ENCODE measurements around the gene PTPRN2.

Gene PTPRN2

DNA sequence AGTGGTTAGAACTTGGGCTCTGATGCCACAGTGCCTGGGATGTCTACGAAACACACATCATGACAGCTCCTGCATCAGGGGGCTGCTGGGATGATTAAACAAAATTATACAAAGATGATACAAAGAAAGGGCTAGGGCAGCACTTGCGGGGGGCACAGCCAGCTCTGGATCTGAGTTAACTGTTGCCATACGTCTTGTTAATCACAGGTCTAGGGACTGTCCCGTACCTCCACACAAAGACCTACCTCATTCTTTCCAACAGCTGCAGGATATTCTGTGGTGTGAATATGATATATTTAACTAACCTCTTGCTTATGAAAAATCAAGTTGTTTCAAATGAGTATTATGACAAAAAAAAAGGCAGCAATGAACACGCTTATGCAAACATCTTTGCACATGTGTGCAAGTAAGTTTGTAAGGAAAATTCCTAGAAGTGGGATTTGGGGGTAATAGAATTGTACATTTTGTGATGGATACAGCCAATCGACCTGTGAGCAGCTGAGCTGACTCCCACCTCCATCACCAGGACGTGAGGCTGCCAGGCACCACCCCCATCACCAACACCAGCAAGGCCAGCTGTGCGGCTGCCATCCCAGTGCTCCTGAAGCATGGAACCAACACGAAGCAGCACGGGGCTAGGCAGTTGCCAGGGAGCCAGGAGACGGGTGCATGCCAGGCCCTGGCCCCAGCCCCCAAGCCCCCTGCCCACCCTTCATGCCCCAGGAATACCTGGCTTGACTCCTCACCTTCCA lies 23.5 kb downstream of the PTPRN2 start:
- H3K27me3 Mint-ChIP-seq: peaks cover 39 to 78% of the 10 kb centered on the region in 2 donors
- DNase-seq: no peak
- H3K4me1 Mint-ChIP-seq (ENCODE audit: low read depth in 2 of 2): no peaks in the 10 kb centered on the region
- H3K27ac Mint-ChIP-seq: no peak overlapping the region
- no peaks in the 10 kb centered on the region for H3K36me3 Mint-ChIP-seq (ENCODE audit: insufficient read depth)
- H3K4me3 Mint-ChIP-seq: no peak overlapping the region
- ATAC-seq (replicated peaks): no peak
- no peaks in the 10 kb centered on the region for H3K9me3 Mint-ChIP-seq

DNA sequence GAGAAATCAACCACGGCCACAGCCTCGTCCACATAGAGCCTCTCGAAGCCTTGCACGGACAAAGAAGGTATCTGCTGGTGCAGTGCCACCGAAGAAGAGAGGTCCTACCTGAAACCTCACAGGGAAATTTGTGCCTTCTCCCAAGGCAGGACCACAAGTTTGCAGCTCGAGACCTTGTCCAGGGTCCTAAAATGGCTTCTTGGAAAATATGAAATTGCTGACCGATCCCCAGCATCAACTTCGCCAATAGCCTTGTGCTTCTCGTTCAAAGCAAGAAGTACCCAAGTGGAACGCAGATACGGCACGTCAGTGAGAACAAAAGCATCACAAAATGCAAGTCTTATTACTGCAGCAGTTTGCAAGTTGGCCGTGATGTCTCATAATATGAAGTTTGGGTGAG lies 24.6 kb downstream of the PTPRN2 start:
- H3K4me3 Mint-ChIP-seq: no peak overlapping the region
- no peak overlapping the region for H3K27ac Mint-ChIP-seq
- DNase-seq (no peak), ATAC-seq (replicated peaks) (no peak)
- H3K4me1 Mint-ChIP-seq (ENCODE audit: low read depth in 2 of 2): no peaks in the 10 kb centered on the region
- peaks cover 38 to 74% of the 10 kb centered on the region in 2 donors for H3K27me3 Mint-ChIP-seq
- no peaks in the 10 kb centered on the region for H3K9me3 Mint-ChIP-seq
- H3K36me3 Mint-ChIP-seq (ENCODE audit: insufficient read depth): no peaks in the 10 kb centered on the region

DNA sequence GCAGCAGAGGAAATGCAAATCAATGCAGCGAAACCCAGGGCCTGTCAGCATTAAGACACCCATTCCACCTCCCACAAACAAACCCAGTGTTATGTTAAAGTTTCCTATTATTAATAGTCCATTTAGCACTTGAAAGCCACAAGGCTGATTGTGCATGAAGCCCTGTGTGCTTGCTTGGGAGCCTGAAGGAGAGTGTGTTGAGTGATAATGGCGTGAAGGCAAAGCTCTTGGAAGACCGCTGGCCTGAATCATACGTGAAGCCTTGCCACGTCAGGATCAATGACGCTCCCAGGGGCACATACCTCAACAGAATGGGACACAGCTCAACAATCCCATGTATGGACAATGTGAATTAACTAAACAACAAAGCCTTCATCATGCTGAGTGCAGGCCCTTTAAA lies 25.1 kb downstream of the PTPRN2 start:
- Mint-ChIP-seq H3K9me3 (no peaks in the 10 kb centered on the region), H3K27me3 (peaks cover 33 to 70% of the 10 kb centered on the region in 2 donors), H3K27ac (no peak overlapping the region), H3K36me3 (ENCODE audit: insufficient read depth) (no peaks in the 10 kb centered on the region), H3K4me3 (no peak overlapping the region), H3K4me1 (ENCODE audit: low read depth in 2 of 2) (no peaks in the 10 kb centered on the region)
- ATAC-seq (replicated peaks) (no peak), DNase-seq (no peak)

DNA sequence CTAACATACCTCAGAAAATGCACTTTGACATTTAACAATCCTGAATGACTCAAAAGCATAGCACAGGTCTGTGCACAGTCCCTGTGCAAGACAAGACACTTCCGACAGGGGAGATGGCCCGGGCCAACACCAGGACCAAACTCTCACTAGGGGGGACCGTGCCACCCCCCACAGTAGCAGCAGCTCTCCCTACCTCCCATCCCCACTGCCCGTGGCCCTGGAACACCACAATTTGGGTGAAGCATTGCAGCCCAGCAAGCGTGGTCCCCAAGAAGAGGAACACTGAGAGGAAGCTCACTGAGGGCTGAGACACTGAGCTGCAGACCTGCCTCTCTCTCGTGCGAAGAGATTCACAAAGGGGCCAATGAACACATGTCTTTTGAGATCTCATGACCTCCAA lies 26.0 kb downstream of the PTPRN2 start:
- no peak overlapping the region for H3K27ac Mint-ChIP-seq
- no peaks in the 10 kb centered on the region for H3K4me1 Mint-ChIP-seq (ENCODE audit: low read depth in 2 of 2)
- H3K4me3 Mint-ChIP-seq: no peak overlapping the region
- H3K27me3 Mint-ChIP-seq: peaks cover 27 to 63% of the 10 kb centered on the region in 2 donors
- no peaks in the 10 kb centered on the region for H3K36me3 Mint-ChIP-seq (ENCODE audit: insufficient read depth)
- ATAC-seq (replicated peaks) (no peak), DNase-seq (no peak)
- no peaks in the 10 kb centered on the region for H3K9me3 Mint-ChIP-seq

DNA sequence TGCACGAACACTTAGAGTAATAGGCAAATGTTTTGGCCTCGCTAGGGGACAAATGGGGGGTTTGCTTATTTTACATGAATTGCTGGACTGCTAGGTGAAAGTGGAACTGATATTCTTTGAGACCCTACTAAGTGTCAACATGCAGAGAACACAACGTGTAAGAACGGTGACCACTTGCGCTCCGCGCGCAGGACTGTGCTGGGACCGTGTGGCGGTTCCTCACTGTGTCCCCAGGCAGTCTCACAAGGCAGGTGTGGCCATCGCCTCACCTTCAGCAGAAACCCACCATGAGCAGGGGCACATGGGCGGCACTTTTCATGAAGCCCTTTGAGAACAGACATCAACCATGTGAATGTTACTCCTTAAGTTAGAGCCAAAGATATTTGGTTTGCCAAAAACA lies 27.2 kb downstream of the PTPRN2 start:
- Mint-ChIP-seq H3K4me3 (no peak overlapping the region), H3K27me3 (peaks cover 35 to 60% of the 10 kb centered on the region in 2 donors), H3K9me3 (no peaks in the 10 kb centered on the region), H3K4me1 (ENCODE audit: low read depth in 2 of 2) (no peaks in the 10 kb centered on the region), H3K36me3 (ENCODE audit: insufficient read depth) (no peaks in the 10 kb centered on the region), H3K27ac (no peak overlapping the region)
- ATAC-seq (replicated peaks): no peak
- DNase-seq: no peak

DNA sequence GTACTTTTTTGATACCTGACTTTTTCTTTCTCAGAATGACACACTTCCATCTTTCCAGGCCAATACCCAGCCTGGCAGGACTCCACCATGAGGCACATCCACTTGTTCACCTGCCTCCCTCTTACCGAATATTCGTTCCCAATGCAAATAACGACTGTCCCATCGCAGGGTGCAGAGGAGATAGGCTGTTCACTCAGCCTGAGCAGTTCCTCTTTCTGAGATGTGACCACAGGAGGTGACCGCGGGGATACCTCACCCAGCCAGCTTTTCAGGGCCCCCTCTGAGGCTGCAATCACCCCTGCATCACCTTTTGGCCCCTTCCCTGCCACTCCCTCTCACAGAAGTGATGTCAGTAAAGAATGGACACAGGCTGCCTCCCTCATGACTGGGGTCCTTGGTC lies 28.3 kb downstream of the PTPRN2 start:
- no peak for ATAC-seq (replicated peaks)
- Mint-ChIP-seq H3K27me3 (peaks cover 43 to 60% of the 10 kb centered on the region in 2 donors), H3K4me1 (ENCODE audit: low read depth in 2 of 2) (no peaks in the 10 kb centered on the region), H3K4me3 (no peak overlapping the region), H3K9me3 (no peaks in the 10 kb centered on the region), H3K36me3 (ENCODE audit: insufficient read depth) (no peaks in the 10 kb centered on the region), H3K27ac (no peak overlapping the region)
- no peak for DNase-seq

DNA sequence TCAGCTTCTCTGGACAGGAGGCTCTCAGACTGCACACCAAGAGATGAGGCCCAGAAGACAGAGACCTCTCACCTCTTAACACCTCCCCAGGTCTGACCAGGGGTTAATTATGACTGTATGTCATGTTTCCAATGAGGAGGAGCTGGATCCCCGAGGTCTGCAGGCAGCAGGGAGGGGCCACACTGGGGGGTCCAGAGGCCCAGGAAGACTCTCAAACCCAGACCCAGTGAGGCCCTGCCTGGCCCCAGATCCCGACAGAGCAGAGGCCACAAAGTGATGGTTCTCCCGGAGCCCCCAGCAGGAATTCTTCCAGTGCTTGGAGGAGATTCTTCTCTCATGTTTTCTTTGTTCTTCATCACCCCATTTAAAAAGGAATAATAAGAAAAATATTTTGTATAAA lies 28.8 kb downstream of the PTPRN2 start:
- Mint-ChIP-seq H3K36me3 (ENCODE audit: insufficient read depth) (no peaks in the 10 kb centered on the region), H3K27me3 (peaks cover 43 to 60% of the 10 kb centered on the region in 2 donors), H3K4me3 (no peak overlapping the region), H3K4me1 (ENCODE audit: low read depth in 2 of 2) (no peaks in the 10 kb centered on the region), H3K9me3 (no peaks in the 10 kb centered on the region), H3K27ac (no peak overlapping the region)
- no peak for DNase-seq
- ATAC-seq (replicated peaks): no peak

DNA sequence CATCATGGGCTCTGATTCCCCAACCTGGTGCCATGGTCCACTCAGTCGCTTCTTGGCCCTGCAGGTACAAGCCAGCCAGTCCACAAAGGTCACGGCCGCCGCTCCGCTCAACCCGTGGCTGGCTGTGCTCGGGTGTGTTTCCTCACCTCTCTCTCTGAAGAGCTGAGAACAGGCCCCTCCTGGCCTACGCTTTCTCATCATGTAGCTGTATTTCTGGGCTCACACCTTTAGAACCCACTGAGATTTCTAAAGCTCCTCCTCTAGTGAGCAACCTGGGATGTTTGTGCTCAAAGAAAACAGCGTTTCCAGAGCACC lies 30.2 kb downstream of the PTPRN2 start:
- Mint-ChIP-seq H3K4me1 (ENCODE audit: low read depth in 2 of 2) (no peaks in the 10 kb centered on the region), H3K9me3 (no peaks in the 10 kb centered on the region), H3K27me3 (peaks cover 35 to 57% of the 10 kb centered on the region in 2 donors), H3K36me3 (ENCODE audit: insufficient read depth) (peaks cover 3% of the 10 kb centered on the region), H3K4me3 (no peak overlapping the region), H3K27ac (no peak overlapping the region)
- ATAC-seq (replicated peaks) (no peak), DNase-seq (no peak)

DNA sequence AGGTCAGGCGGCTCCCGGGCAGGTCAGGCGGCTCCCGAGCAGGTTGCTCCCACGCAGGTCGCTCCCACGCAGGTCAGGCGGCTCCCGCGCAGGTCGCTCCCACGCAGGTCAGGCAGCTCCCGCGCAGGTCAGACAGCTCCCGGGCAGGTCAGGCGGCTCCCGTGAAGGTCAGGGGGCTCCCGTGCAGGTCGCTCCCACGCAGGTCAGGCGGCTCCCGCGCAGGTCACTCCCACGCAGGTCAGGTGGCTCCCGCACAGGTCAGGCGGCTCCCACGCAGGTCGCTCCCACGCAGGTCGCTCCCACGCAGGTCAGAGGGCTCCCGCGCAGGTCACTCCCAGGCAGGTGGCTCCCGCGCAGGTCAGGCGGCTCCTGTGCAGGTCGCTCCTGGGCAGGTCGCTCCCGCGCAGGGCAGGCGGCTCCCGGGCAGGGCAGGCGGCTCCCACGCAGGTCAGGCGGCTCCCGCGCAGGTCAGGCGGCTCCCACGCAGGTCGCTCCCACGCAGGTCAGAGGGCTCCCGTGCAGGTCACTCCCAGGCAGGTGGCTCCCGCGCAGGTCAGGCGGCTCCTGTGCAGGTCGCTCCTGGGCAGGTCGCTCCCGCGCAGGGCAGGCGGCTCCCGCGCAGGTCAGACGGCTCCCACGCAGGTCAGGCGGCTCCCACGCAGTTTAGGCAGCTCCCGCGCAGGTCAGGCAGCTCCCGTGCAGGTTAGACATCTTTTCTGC lies 30.7 kb downstream of the PTPRN2 start:
- Mint-ChIP-seq H3K4me3 (no peak overlapping the region), H3K27me3 (peaks cover 35 to 52% of the 10 kb centered on the region in 2 donors), H3K36me3 (ENCODE audit: insufficient read depth) (peaks cover 3% of the 10 kb centered on the region), H3K9me3 (no peaks in the 10 kb centered on the region), H3K4me1 (ENCODE audit: low read depth in 2 of 2) (no peaks in the 10 kb centered on the region), H3K27ac (no peak overlapping the region)
- ATAC-seq (replicated peaks) (no peak), DNase-seq (no peak)

DNA sequence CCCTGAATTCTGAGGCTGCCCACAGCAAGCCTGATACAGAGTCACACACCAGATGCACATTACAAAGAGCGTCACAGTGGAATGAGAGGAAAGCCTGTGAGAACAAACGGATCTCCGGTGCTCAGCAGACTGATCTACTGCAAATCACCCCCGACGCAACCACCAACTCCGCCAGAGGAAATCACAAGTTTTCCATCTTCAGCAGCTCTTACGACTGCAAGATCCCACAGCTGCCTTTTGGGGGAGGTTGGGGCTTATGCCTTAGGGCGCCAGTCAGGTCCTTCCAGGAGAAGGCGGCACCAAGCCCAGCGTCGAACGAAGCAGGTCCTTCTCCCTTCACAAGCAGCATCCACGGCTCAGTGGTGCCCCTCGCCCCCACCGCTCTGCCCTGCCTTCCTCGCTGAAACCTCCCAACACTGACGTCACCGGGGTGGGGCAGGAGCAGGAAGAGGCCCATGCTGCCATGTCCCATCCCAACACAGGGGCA lies 32.5 kb downstream of the PTPRN2 start:
- no peak for ATAC-seq (replicated peaks)
- Mint-ChIP-seq H3K9me3 (no peaks in the 10 kb centered on the region), H3K27me3 (peaks cover 26 to 48% of the 10 kb centered on the region in 2 donors), H3K4me3 (no peak overlapping the region), H3K36me3 (ENCODE audit: insufficient read depth) (peaks cover 3% of the 10 kb centered on the region), H3K4me1 (ENCODE audit: low read depth in 2 of 2) (no peaks in the 10 kb centered on the region), H3K27ac (no peak overlapping the region)
- no peak for DNase-seq

DNA sequence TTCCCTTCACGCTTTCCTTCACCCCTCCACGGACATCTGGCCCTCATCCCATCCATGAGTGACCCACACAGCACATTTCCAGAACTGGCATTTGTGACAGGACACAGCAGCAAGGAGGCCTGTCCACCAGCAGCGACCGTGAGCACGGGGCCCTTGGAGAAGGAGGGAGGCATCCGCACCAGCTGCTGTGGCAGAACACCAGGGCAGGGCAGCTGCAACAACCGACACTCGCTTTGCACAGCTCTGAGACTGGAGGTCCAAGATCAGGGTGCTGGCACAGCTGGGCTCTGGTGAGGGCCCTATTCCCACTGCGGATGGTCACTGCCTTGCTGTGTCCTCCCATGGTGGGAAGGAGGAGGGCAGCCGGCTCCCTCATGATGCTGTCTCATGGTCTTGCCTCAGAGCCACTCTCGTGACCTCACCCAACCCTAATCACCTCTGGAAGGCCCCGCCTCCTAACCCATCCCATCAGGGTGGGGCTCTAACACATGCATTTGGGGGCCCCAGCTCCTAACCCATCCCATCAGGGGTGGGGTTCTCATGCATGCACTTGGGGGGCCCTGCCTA lies 36.7 kb downstream of the PTPRN2 start:
- no peak for ATAC-seq (replicated peaks)
- peaks cover 3% of the 10 kb centered on the region for H3K36me3 Mint-ChIP-seq (ENCODE audit: insufficient read depth)
- H3K4me1 Mint-ChIP-seq (ENCODE audit: low read depth in 2 of 2): no peaks in the 10 kb centered on the region
- H3K9me3 Mint-ChIP-seq: no peaks in the 10 kb centered on the region
- no peak overlapping the region for H3K27ac Mint-ChIP-seq
- no peak overlapping the region for H3K4me3 Mint-ChIP-seq
- no peak for DNase-seq
- H3K27me3 Mint-ChIP-seq: peaks cover 21 to 62% of the 10 kb centered on the region in 2 donors

DNA sequence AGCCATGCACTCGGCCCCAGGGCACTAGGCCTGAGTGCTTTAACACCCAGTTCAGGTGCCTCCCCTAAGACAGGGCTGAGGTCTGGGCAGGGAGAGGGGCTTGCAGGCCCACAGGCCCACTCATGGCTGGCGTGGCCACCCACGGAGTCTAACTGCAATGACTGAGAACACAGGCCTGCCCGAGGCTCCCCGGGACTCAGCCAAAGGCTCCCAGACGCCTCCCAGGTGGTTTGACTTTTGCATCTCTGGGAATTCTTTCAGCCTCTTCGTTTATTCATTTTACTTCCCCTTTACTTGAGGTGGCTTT lies 37.3 kb downstream of the PTPRN2 start:
- DNase-seq: no peak
- Mint-ChIP-seq H3K27me3 (peaks cover 16 to 58% of the 10 kb centered on the region in 2 donors), H3K36me3 (ENCODE audit: insufficient read depth) (peaks cover 3% of the 10 kb centered on the region), H3K4me1 (ENCODE audit: low read depth in 2 of 2) (no peaks in the 10 kb centered on the region), H3K4me3 (no peak overlapping the region), H3K9me3 (no peaks in the 10 kb centered on the region), H3K27ac (no peak overlapping the region)
- no peak for ATAC-seq (replicated peaks)

DNA sequence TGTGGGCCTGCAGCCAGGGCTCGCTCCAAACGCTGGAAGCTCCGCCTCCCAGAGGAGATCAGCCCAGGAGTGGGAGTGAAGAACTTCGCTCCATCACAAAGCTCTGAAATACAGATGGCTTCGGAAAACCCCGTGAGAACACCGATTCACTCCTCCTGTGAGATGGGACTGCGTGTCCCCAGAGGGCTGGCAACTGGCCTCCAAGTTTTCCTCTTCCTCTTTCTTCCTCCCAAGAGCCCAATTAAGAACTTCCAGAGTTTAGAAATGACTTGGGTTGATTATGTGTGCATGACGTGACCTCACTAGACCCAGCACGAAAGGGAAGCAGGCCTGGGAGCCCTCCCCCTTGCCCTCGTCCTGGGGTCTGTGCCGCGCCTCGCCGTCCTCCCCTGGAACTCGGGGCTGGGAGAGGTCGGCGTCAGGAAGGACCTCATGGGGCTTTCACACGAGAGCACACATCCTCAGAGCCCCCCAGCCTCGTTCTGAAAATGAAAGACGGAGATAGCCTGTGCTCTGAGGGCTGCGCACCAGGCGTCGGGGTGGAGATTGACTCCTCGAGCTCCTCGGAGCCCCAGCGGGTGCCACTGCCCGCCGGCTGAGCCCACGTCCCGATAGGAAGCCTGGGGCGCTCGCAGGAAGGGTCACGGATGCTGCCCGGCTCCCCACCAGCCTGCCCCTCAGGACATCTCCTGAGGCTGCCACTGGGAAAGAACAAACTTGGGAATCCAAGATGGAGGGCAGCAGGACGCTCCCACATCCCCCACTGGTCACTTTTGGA lies 37.8 kb downstream of the PTPRN2 start:
- H3K27ac Mint-ChIP-seq: no peak overlapping the region
- ATAC-seq (replicated peaks): no peak
- peaks cover 10 to 52% of the 10 kb centered on the region in 2 donors for H3K27me3 Mint-ChIP-seq
- no peak for DNase-seq
- H3K9me3 Mint-ChIP-seq: no peaks in the 10 kb centered on the region
- H3K4me3 Mint-ChIP-seq: no peak overlapping the region
- H3K36me3 Mint-ChIP-seq (ENCODE audit: insufficient read depth): peaks cover 3% of the 10 kb centered on the region
- H3K4me1 Mint-ChIP-seq (ENCODE audit: low read depth in 2 of 2): no peaks in the 10 kb centered on the region

Measured in effector memory CD8-positive, alpha-beta T cell (primary cell).